Ishikawa (cell line): Measurements from ENCODE around the gene NBDY.

Source experiments
- CEBPB ChIP-seq: IDR thresholded peaks from 2 replicates; pipeline ENCODE4 v1.6.1; 2012
- CREB1 ChIP-seq: IDR thresholded peaks from 2 replicates; pipeline ENCODE4 v1.6.1; 2012; ENCODE audit warnings: low read depth
- EGR1 ChIP-seq: IDR thresholded peaks from 2 replicates; pipeline ENCODE4 v1.6.1; 2012
- EP300 ChIP-seq: IDR thresholded peaks from 2 replicates; pipeline ENCODE4 v1.6.1; 2012; ENCODE audit warnings: borderline replicate concordance
- FOXM1 ChIP-seq: IDR thresholded peaks from 2 replicates; pipeline ENCODE4 v1.6.1; 2012; ENCODE audit warnings: low read depth, borderline replicate concordance
- MAX ChIP-seq: IDR thresholded peaks from 2 replicates; pipeline ENCODE4 v1.6.1; 2012
- NFIC ChIP-seq: IDR thresholded peaks from 2 replicates; pipeline ENCODE4 v1.6.1; 2012
- RAD21 ChIP-seq: IDR thresholded peaks from 2 replicates; pipeline ENCODE4 v1.6.1; 2012; ENCODE audit warnings: low read depth
- REST ChIP-seq: IDR thresholded peaks from 2 replicates; pipeline ENCODE4 v1.6.1; 2012; ENCODE audit warnings: low read depth, mild to moderate bottlenecking
- TAF1 ChIP-seq: IDR thresholded peaks from 2 replicates; pipeline ENCODE4 v1.6.1; 2012; ENCODE audit warnings: low read depth, mild to moderate bottlenecking
- TCF12 ChIP-seq: IDR thresholded peaks from 2 replicates; pipeline ENCODE4 v1.6.1; 2012; ENCODE audit warnings: low read depth
- TEAD4 ChIP-seq: IDR thresholded peaks from 2 replicates; pipeline ENCODE4 v1.6.1; 2012
- USF1 ChIP-seq: IDR thresholded peaks from 2 replicates; pipeline ENCODE4 v1.6.1; 2012

The NBDY gene

GRCh38 chrX:56803850-56804681 is 75.0 kb downstream of the NBDY start:
- TF ChIP-seq MAX (no peak), CEBPB (no peak), EGR1 (no peak), RAD21 (no peak), USF1 (no peak), REST (no peak), TEAD4 (no peak)

GRCh38 chrX:56804867-56805266 is 75.8 kb downstream of the NBDY start:
- no peak for TF ChIP-seq FOXM1
- no peak for TF ChIP-seq TEAD4
- TF ChIP-seq USF1, result no peak
- no peak for TF ChIP-seq MAX
- no peak for TF ChIP-seq RAD21
- TF ChIP-seq REST, result no peak
- TF ChIP-seq CEBPB, result no peak

GRCh38 chrX:56805399-56805798 is 76.4 kb downstream of the NBDY start:
- TF ChIP-seq EP300 (no peak), EGR1 (no peak), TCF12 (no peak), USF1 (no peak), MAX (no peak), TAF1 (no peak), FOXM1 (no peak), NFIC (no peak)

GRCh38 chrX:56811599-56811998 is 82.6 kb downstream of the NBDY start:
- TF ChIP-seq CREB1 (no peak), FOXM1 (no peak), TCF12 (no peak), EP300 (no peak), EGR1 (no peak), TAF1 (no peak), RAD21 (no peak), MAX (no peak), CEBPB (no peak), REST (no peak), USF1 (no peak)
